ENCODE measurements around the gene MEI1.

DNA sequence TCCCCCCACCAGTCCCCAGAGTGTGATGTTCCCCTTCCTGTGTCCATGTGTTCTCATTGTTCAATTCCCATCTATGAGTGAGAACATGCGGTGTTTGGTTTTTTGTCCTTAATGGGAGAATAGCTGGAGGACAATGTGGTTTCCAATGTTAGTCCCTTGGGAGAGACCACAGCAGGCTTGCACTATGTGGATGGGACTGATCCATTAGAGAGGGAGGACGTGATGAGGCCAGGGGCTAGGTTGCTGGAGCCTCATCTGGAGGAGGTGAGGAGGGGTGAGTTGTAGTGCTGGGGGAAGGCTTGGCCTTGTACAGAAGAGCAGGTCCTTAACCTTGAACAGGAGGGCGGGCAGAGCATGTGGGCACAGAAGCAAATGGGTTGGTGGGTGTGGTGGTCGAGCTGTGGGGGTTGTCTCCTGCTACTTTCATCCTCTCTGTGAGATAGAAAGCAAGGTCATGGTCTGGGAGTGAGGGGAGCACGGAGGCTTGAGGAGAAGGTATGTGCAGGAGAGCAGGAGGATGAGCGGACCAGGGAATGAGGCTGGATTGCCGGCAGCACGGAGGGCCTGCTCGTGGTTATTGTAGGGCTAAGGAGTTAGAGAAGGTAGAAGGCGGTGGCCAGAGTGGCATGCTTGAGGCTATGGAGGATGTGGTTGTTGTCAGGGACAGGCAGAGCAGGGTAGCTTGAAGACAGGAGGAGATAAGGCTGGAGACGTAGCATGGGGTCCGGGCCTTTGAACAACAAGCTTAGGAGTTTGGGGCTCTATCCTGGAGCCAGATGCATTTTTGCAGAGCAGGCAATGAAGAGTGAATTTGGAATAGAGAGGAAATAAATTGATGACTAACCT lies 122.4 kb downstream of the MEI1 start:
- TF ChIP-seq, protein P1, sequence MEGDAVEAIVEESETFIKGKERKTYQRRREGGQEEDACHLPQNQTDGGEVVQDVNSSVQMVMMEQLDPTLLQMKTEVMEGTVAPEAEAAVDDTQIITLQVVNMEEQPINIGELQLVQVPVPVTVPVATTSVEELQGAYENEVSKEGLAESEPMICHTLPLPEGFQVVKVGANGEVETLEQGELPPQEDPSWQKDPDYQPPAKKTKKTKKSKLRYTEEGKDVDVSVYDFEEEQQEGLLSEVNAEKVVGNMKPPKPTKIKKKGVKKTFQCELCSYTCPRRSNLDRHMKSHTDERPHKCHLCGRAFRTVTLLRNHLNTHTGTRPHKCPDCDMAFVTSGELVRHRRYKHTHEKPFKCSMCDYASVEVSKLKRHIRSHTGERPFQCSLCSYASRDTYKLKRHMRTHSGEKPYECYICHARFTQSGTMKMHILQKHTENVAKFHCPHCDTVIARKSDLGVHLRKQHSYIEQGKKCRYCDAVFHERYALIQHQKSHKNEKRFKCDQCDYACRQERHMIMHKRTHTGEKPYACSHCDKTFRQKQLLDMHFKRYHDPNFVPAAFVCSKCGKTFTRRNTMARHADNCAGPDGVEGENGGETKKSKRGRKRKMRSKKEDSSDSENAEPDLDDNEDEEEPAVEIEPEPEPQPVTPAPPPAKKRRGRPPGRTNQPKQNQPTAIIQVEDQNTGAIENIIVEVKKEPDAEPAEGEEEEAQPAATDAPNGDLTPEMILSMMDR (IDR thresholded peaks at IDR 0.05), result no peak
- no peak for TF ChIP-seq POLR2A (IDR thresholded peaks at IDR 0.05)
